HG02763 (cell line): Measurements from ENCODE around the gene MRGPRX2.

Source experiments
- ATAC-seq: cut with Tn5 transposase; IDR thresholded peaks from one replicate; pipeline ENCODE4 v1.9.1; 2021; ENCODE audit warnings: mild to moderate bottlenecking, moderate library complexity; ENCODE audit not compliant: unreplicated experiment

MRGPRX2 gene

DNA sequence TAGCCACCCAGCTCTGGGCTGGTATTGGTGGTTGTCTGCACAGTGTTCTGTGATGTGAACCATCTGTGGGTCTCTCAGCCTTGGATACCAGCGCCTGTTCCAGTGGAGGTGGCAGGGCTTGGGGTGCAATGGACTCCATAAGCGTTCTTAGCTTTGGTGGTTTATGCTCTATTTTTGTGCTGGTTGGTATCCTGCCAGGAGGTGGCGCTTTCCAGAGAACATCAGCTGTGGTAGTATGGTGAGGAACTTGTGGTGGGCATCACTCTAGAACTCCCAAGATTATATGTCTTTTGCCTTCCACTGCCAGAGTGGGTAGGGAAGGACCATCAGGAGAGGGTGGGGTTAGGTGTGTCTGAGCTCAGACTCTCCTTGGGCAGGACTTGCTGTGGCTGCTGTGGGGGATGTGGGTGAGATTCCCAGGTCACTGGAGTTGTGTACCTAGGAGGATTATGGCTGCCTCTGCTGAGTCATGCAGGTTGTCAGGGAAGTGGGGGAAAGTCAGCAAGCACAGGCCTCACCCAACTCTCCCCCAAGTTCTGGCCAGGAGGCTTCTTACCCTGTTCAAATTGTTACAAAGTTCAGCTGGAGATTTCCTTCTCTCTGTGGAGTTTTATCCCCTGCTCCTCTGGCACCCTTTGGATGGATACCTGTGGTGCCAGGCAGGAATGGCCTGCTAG is 47.2 kb downstream of the MRGPRX2 start:
- no peak for ATAC-seq

DNA sequence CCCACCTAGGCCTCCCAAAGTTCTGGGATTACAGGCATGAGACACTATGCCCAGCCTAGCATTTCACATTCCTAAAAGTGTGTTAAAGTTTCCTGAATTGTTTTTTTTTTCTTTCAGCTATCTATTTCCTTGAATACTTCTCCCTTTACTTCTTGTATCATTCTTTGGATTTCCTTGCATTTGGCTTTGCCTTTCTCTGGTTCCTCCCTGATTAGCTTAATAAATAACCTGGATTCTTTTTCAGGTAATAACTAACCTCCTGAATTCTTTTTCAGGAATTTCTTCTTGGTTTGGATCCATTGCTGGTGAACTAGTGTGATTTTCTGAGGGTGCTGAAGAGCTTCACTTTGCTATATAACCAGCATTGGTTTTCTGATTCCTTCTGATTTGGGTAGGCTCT is 47.9 kb downstream of the MRGPRX2 start:
- ATAC-seq, result no peak
